Left ventricle myocardium inferior (tissue), 1 donor: Measurements from ENCODE around the gene MAPK4. TPM values are rescaled to one million over a fixed set of nuclear protein-coding genes. Genes with fewer than 3 reads are reported as not detected.
"Not testable (repeated sequence)": the region's sequence is repeated elsewhere in the genome, so short reads cannot be mapped to it uniquely, and the experiment has no call there.

Source experiments
- DNase-seq: peaks from one replicate; pipeline ENCODE4 v3.0.0-alpha.2; 2020
- H3K27ac ChIP-seq: fragments of 200-600 bp; replicated peaks from 2 replicates; pipeline ENCODE4 v1.8.0; 2021
- H3K27me3 ChIP-seq: fragments of 200-600 bp; 2 replicates; pipeline ENCODE4 v1.8.0; 2021; ENCODE audit warnings: low read depth
- H3K36me3 ChIP-seq: fragments of 200-600 bp; 2 replicates; pipeline ENCODE4 v1.8.0; 2021
- H3K4me1 ChIP-seq: fragments of 200-600 bp; 2 replicates; pipeline ENCODE4 v1.8.0; 2021
- H3K4me3 ChIP-seq: fragments of 200-600 bp; 2 replicates; pipeline ENCODE4 v1.8.0; 2021; ENCODE audit warnings: mild to moderate bottlenecking, moderate library complexity
- H3K9me3 ChIP-seq: fragments of 200-600 bp; replicated peaks from 2 replicates; pipeline ENCODE4 v1.8.0; 2021
- CTCF ChIP-seq: fragments of 200-600 bp; IDR thresholded peaks from 2 replicates; pipeline ENCODE4 v1.8.0; 2021; ENCODE audit warnings: antibody characterized with exemption, mild to moderate bottlenecking, borderline replicate concordance
- intact Hi-C: fragments of 100-400 bp; cut with micrococcal nuclease; formaldehyde crosslinking; loops from one replicate; pipeline ENCODE4 v1.11.0; 2022
- total RNA-seq: library from RNA; stranded (reverse); fragmentation: NEBNext Ultra II Directional; extraction: Animal tissue kit (Norgen Biotek cat#: 25700); gene quantifications from one replicate; pipeline ENCODE4 v1.2.1, GENCODE V29; 2021
- donor health status: DM: no; HTN: yes; CAD: no; lungs with severe emphysema.

The MAPK4 gene
- total RNA-seq, 1 donor from 2014 or later = 21.7 TPM

GRCh38 chr18:50594012-50594411 lies 34.1 kb downstream of the MAPK4 start:
- H3K27ac ChIP-seq = no peak overlapping the region
- DNase-seq = no peak
- H3K9me3 ChIP-seq = no peaks in the 10 kb centered on the region
- no peaks in the 10 kb centered on the region for H3K36me3 ChIP-seq
- intact Hi-C loops = no loop called here
- no peak for TF ChIP-seq CTCF
- peaks cover 16% of the 10 kb centered on the region for H3K4me1 ChIP-seq
- H3K4me3 ChIP-seq = no peak overlapping the region
- no peaks in the 10 kb centered on the region for H3K27me3 ChIP-seq

- Histone ChIP-seq H3K4me1 (peaks cover 16% of the 10 kb centered on the region), H3K9me3 (no peaks in the 10 kb centered on the region), H3K27ac (no peak overlapping the region), H3K4me3 (no peak overlapping the region), H3K36me3 (no peaks in the 10 kb centered on the region), H3K27me3 (no peaks in the 10 kb centered on the region)
- no peak for DNase-seq
- intact Hi-C loops = no loop called here
- no peak for TF ChIP-seq CTCF
Observed at GRCh38 chr18:50594942-50595341, 35.1 kb downstream of the MAPK4 start.

GRCh38 chr18:50602466-50602865 lies 42.6 kb downstream of the MAPK4 start:
- H3K4me1 ChIP-seq = peaks cover 10% of the 10 kb centered on the region
- H3K27ac ChIP-seq = no peak overlapping the region
- no peaks in the 10 kb centered on the region for H3K36me3 ChIP-seq
- no peak overlapping the region for H3K4me3 ChIP-seq
- intact Hi-C loops = no loop called here
- TF ChIP-seq CTCF = no peak
- DNase-seq = no peak
- H3K9me3 ChIP-seq = no peaks in the 10 kb centered on the region
- no peaks in the 10 kb centered on the region for H3K27me3 ChIP-seq

- DNase-seq = no peak
- Histone ChIP-seq H3K4me1 (peaks cover 29% of the 10 kb centered on the region), H3K4me3 (no peak overlapping the region), H3K27me3 (no peaks in the 10 kb centered on the region), H3K36me3 (no peaks in the 10 kb centered on the region), H3K9me3 (no peaks in the 10 kb centered on the region), H3K27ac (peak overlapping the region; percentile 47)
- intact Hi-C loops = no loop called here
- no peak for TF ChIP-seq CTCF
Observed at GRCh38 chr18:50606609-50607008, 46.7 kb downstream of the MAPK4 start.

DNA sequence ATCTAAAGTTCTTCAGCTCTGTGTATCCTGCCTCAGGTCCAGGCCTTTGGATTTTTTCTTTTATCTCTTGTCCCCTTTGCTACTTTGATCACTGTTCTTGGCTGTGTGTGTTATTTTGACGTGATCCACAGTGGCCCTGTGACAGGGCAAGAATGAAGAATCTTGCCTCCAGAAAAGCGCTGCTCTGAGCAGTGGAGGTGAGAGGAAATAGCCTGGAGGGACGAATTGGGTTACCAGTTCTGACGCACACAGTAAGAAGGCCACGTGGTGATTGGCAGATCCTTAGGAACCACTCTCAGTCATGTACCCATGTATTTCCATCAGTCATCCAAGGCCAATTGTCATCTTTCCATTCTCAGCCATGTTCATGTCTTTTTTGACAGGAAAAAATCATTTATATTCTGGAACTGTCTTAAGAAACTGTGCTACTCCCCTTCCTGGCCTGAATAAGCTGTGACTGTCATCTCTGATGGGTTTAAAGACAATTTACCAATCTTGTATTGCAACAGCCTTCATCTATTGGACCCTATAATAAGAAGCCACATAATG lies 47.6 kb downstream of the MAPK4 start:
- no peaks in the 10 kb centered on the region for H3K36me3 ChIP-seq
- intact Hi-C loops = no loop called here
- H3K27me3 ChIP-seq = no peaks in the 10 kb centered on the region
- DNase-seq = no peak
- TF ChIP-seq CTCF = no peak
- peak overlapping the region; percentile 47 for H3K27ac ChIP-seq
- H3K4me3 ChIP-seq = no peak overlapping the region
- peaks cover 33% of the 10 kb centered on the region for H3K4me1 ChIP-seq
- H3K9me3 ChIP-seq = no peaks in the 10 kb centered on the region

DNA sequence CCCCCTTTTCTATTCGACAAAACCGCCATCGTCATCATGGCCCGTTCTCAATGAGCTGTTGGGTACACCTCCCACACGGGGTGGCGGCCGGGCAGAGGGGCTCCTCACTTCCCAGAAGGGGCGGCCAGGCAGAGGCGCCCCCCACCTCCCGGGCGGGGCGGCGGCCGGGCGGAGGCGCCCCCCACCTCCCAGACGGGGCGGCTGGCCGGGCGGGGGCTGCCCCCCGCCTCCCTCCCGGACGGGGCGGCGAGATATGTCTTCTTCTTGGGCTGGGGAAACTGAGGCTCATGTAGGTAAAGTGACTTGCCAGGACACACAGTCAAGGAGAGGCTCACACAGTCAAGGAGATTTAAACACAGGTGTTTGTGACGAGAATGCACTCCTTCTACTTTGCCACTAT lies 49.3 kb downstream of the MAPK4 start:
- H3K4me3 ChIP-seq, H3K9me3 ChIP-seq, H3K27me3 ChIP-seq, H3K27ac ChIP-seq, DNase-seq, intact Hi-C loops, H3K36me3 ChIP-seq: not testable (repeated sequence)
- H3K4me1 ChIP-seq = peaks cover 33% of the 10 kb centered on the region
